Natural killer cell (primary cell): ENCODE results near the gene KRTAP10-6. TPM values are rescaled to one million over a fixed set of nuclear protein-coding genes. Genes with fewer than 3 reads are reported as not detected.

Source experiments
- ATAC-seq, 3 donors: fragments of 150-1000 bp in 2 of 3; fragments of 200-7000 bp in 1 of 3; cut with Tn5 transposase; 1 replicate in 1 of 3; 2 replicates in 2 of 3; pipeline ENCODE4 v1.10.0; 2021; ENCODE audit warnings: mild to moderate bottlenecking in 2 of 3, moderate library complexity in 2 of 3
- DNase-seq, 2 donors: peaks; one replicate each; pipeline versions ENCODE4 v3.0.0 to v3.0.0-alpha.2; 2013 to 2021; ENCODE audit warnings: mixed read lengths in 1 of 2
- H3K27ac ChIP-seq: one replicate; pipeline ENCODE4 v1.5.1; 2013; ENCODE audit warnings: mild to moderate bottlenecking, low read length
- H3K27me3 ChIP-seq: one replicate; pipeline ENCODE4 v1.6.1; 2013; ENCODE audit warnings: low read length; ENCODE audit not compliant: control insufficient read depth, insufficient read depth
- H3K36me3 ChIP-seq: one replicate; pipeline ENCODE4 v1.6.1; 2013; ENCODE audit warnings: low read length; ENCODE audit not compliant: control insufficient read depth, insufficient read depth
- H3K4me1 ChIP-seq: one replicate; pipeline ENCODE4 v1.6.1; 2013; ENCODE audit warnings: low read length; ENCODE audit not compliant: control insufficient read depth, insufficient read depth
- H3K4me3 ChIP-seq: one replicate; pipeline ENCODE4 v1.5.1; 2013; ENCODE audit warnings: low read length
- H3K9me3 ChIP-seq: one replicate; pipeline ENCODE4 v1.6.1; 2013; ENCODE audit warnings: low read length; ENCODE audit not compliant: control insufficient read depth, insufficient read depth
- H3K27ac Mint-ChIP-seq, 2 donors: one replicate each; pipeline ENCODE4 v1.8.0; 2022; ENCODE audit warnings: mild to moderate bottlenecking in 2 of 2, mixed read lengths in 2 of 2, moderate library complexity in 1 of 2
- H3K27me3 Mint-ChIP-seq, 2 donors: one replicate each; pipeline ENCODE4 v1.8.0; 2022; ENCODE audit warnings: low read depth in 2 of 2, mixed read lengths in 2 of 2
- H3K36me3 Mint-ChIP-seq: one replicate; pipeline ENCODE4 v1.8.0; 2022; ENCODE audit warnings: mixed read lengths
- H3K4me1 Mint-ChIP-seq, 2 donors: one replicate each; pipeline ENCODE4 v1.8.0; 2022; ENCODE audit warnings: mixed read lengths in 2 of 2
- H3K4me3 Mint-ChIP-seq: one replicate; pipeline ENCODE4 v1.8.0; 2022; ENCODE audit warnings: mild to moderate bottlenecking, moderate library complexity, mixed read lengths
- H3K9me3 Mint-ChIP-seq, 2 donors: one replicate each; pipeline ENCODE4 v1.8.0; 2022; ENCODE audit warnings: mixed read lengths in 2 of 2
- CTCF ChIP-seq: fragments of 200-600 bp; IDR thresholded peaks from one replicate; pipeline ENCODE4 v1.8.0; 2022; ENCODE audit warnings: antibody characterized with exemption
- WGBS: methylation state at CpG from one replicate; pipeline ENCODE4 v1.1.7; 2013; ENCODE audit warnings: missing lambda C conversion rate; ENCODE audit not compliant: insufficient coverage; 5-methylcytosine and 5-hydroxymethylcytosine counted together
- intact Hi-C: fragments of 100-400 bp; cut with micrococcal nuclease; formaldehyde crosslinking; loops from one replicate; pipeline ENCODE4 v1.14.2; 2022
- total RNA-seq, 4 donors: library from RNA; stranded (reverse); fragments of 120-200 nt in 1 of 4; gene quantifications; one replicate each; pipeline versions ENCODE4 v1.2.3 to v1.2.4, GENCODE V29; 2013 to 2022

The KRTAP10-6 gene
- total RNA-seq, 3 donors from 2014 or later (not counting 1 experiment from before 2014, with no cell fraction given), result not detected

- H3K4me3 ChIP-seq, result no peak overlapping the region
- H3K27me3 ChIP-seq, result no peaks in the 10 kb centered on the region
- H3K4me1 Mint-ChIP-seq, result no peaks in the 10 kb centered on the region
- no peaks in the 10 kb centered on the region for H3K9me3 ChIP-seq
- 88% methylated on average over 11 of the region's 11 CpGs for WGBS
- H3K4me1 ChIP-seq, result no peaks in the 10 kb centered on the region
- H3K36me3 ChIP-seq, result no peaks in the 10 kb centered on the region
- H3K27me3 Mint-ChIP-seq, result peaks cover 7 to 16% of the 10 kb centered on the region in 2 donors
- H3K27ac Mint-ChIP-seq, result no peak overlapping the region
- DNase-seq (no peak), ATAC-seq (no peak)
- no peak for TF ChIP-seq CTCF
- H3K4me3 Mint-ChIP-seq, result no peak overlapping the region
- peaks cover 2 to 3% of the 10 kb centered on the region in 2 donors for H3K9me3 Mint-ChIP-seq
- H3K36me3 Mint-ChIP-seq, result no peaks in the 10 kb centered on the region
- intact Hi-C loops, result no loop called here
- no peak overlapping the region for H3K27ac ChIP-seq
Measured at GRCh38 chr21:44598061-44598460, 5.8 kb upstream of the KRTAP10-6 start.

GRCh38 chr21:44596068-44596725, 3.9 kb upstream of the KRTAP10-6 start:
- no peak overlapping the region for H3K27ac Mint-ChIP-seq
- no peaks in the 10 kb centered on the region for H3K9me3 ChIP-seq

GRCh38 chr21:44595524-44595923, 3.2 kb upstream of the KRTAP10-6 start:
- ATAC-seq (no peak), DNase-seq (no peak)
- 89% methylated on average over 5 of the region's 6 CpGs for WGBS
- no peak for TF ChIP-seq CTCF
- Mint-ChIP-seq H3K27me3 (peaks cover 13 to 17% of the 10 kb centered on the region in 2 donors), H3K4me3 (no peak overlapping the region), H3K4me1 (peaks cover 0 to 5% of the 10 kb centered on the region in 2 donors), H3K36me3 (no peaks in the 10 kb centered on the region), H3K9me3 (peaks cover 2 to 3% of the 10 kb centered on the region in 2 donors), H3K27ac (no peak overlapping the region)
- Histone ChIP-seq H3K4me3 (no peak overlapping the region), H3K27me3 (no peaks in the 10 kb centered on the region), H3K27ac (no peak overlapping the region), H3K9me3 (no peaks in the 10 kb centered on the region), H3K36me3 (no peaks in the 10 kb centered on the region), H3K4me1 (no peaks in the 10 kb centered on the region)
- intact Hi-C loops, result no loop called here

More at GRCh38 chr21:44596068-44596725, 3.9 kb upstream of the KRTAP10-6 start:
- H3K27ac ChIP-seq, result no peak overlapping the region
- Mint-ChIP-seq H3K36me3 (no peaks in the 10 kb centered on the region), H3K4me1 (peaks cover 0 to 5% of the 10 kb centered on the region in 2 donors), H3K27me3 (peaks cover 13 to 17% of the 10 kb centered on the region in 2 donors), H3K4me3 (no peak overlapping the region), H3K9me3 (peaks cover 2 to 3% of the 10 kb centered on the region in 2 donors)
- no peak for TF ChIP-seq CTCF
- DNase-seq (no peak), ATAC-seq (no peak)
- H3K4me1 ChIP-seq, result no peaks in the 10 kb centered on the region
- H3K4me3 ChIP-seq, result no peak overlapping the region
- intact Hi-C loops, result no loop called here
- no peaks in the 10 kb centered on the region for H3K36me3 ChIP-seq
- no peaks in the 10 kb centered on the region for H3K27me3 ChIP-seq
- 88% methylated on average over 9 of the region's 9 CpGs for WGBS
